HEK293 (cell line): ENCODE results near the gene TMEM218.

Experiments
- ATF2 ChIP-seq: fragments of 450-650 bp; formaldehyde crosslinking; IDR thresholded peaks from 2 replicates; pipeline ENCODE4 v1.5.1; 2016; ENCODE audit warnings: missing biosample characterization, missing genetic modification characterization, low read depth
- HOXA7 ChIP-seq: sonication (generic); formaldehyde crosslinking; IDR thresholded peaks from 2 replicates; pipeline ENCODE4 v1.8.1; 2022; ENCODE audit warnings: missing genetic modification reagents, borderline replicate concordance
- PBX3 ChIP-seq: sonication (generic); formaldehyde crosslinking; IDR thresholded peaks from 2 replicates; pipeline ENCODE4 v1.8.1; 2022; ENCODE audit warnings: mild to moderate bottlenecking, moderate library complexity, missing genetic modification reagents
- REST ChIP-seq: fragments of 450-650 bp; formaldehyde crosslinking; IDR thresholded peaks from 2 replicates; pipeline ENCODE4 v1.5.1; 2016; ENCODE audit warnings: missing biosample characterization, missing genetic modification characterization
- TSHZ1 ChIP-seq: fragments of 450-650 bp; formaldehyde crosslinking; IDR thresholded peaks from 2 replicates; pipeline ENCODE4 v1.5.1; 2016; ENCODE audit warnings: missing biosample characterization, missing genetic modification characterization, borderline replicate concordance
- ZBTB21 ChIP-seq: fragments of 450-650 bp; formaldehyde crosslinking; IDR thresholded peaks from 2 replicates; pipeline ENCODE4 v1.5.1; 2017; ENCODE audit warnings: missing biosample characterization, missing genetic modification characterization
- ZNF561 ChIP-seq: fragments of 450-650 bp; IDR thresholded peaks from 2 replicates; pipeline ENCODE4 v1.5.1; 2018; ENCODE audit warnings: missing biosample characterization, missing genetic modification characterization, borderline replicate concordance
- ZNF596 ChIP-seq: fragments of 450-650 bp; IDR thresholded peaks from 2 replicates; pipeline ENCODE4 v1.5.0; 2018; ENCODE audit warnings: missing biosample characterization, mild to moderate bottlenecking, missing genetic modification characterization, moderate library complexity
- TF ChIP-seq, protein P1 (sequence below): fragments of 450-650 bp; formaldehyde crosslinking; IDR thresholded peaks from 2 replicates; pipeline ENCODE4 v1.5.1; 2017; ENCODE audit warnings: missing biosample characterization, missing genetic modification characterization
- TF ChIP-seq, protein P2 (sequence below): fragments of 450-650 bp; formaldehyde crosslinking; IDR thresholded peaks from 2 replicates; pipeline ENCODE4 v1.5.1; 2016; ENCODE audit warnings: missing biosample characterization, missing genetic modification characterization

- TF ChIP-seq PBX3 (CRISPR knock-in tag) (no peak), TSHZ1 (tag by site-specific recombination) (no peak), ZBTB21 (tag by site-specific recombination) (no peak), HOXA7 (no peak), ATF2 (no peak), REST (tag by site-specific recombination) (no peak), ZNF561 (no peak), ZNF596 (tag by site-specific recombination) (no peak)
- TF ChIP-seq, protein P1, sequence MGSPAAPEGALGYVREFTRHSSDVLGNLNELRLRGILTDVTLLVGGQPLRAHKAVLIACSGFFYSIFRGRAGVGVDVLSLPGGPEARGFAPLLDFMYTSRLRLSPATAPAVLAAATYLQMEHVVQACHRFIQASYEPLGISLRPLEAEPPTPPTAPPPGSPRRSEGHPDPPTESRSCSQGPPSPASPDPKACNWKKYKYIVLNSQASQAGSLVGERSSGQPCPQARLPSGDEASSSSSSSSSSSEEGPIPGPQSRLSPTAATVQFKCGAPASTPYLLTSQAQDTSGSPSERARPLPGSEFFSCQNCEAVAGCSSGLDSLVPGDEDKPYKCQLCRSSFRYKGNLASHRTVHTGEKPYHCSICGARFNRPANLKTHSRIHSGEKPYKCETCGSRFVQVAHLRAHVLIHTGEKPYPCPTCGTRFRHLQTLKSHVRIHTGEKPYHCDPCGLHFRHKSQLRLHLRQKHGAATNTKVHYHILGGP (tag by site-specific recombination), result no peak
- TF ChIP-seq, protein P2, sequence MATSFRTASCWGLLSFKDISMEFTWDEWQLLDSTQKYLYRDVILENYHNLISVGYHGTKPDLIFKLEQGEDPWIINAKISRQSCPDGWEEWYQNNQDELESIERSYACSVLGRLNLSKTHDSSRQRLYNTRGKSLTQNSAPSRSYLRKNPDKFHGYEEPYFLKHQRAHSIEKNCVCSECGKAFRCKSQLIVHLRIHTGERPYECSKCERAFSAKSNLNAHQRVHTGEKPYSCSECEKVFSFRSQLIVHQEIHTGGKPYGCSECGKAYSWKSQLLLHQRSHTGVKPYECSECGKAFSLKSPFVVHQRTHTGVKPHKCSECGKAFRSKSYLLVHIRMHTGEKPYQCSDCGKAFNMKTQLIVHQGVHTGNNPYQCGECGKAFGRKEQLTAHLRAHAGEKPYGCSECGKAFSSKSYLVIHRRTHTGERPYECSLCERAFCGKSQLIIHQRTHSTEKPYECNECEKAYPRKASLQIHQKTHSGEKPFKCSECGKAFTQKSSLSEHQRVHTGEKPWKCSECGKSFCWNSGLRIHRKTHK (tag by site-specific recombination), result no peak
Measured at GRCh38 chr11:125083312-125084056, 27.9 kb downstream of the TMEM218 start.
